ENCODE results near the gene SLC17A1. TPM values are rescaled to one million over a fixed set of nuclear protein-coding genes. Genes with fewer than 3 reads are reported as not detected.

SLC17A1 gene
- total and polyA plus RNA-seq, 2 of the 4 experiments (the other 2 are of a cell fraction): not detected

- Histone ChIP-seq H4K91ac (ENCODE audit: insufficient read depth, low read depth, low read length) (no peak overlapping the region), H4K5ac (ENCODE audit: low read depth, low read length) (no peak overlapping the region), H2AFZ (replicated peaks; ENCODE audit: low read length, poor library complexity) (no peak overlapping the region), H3K27ac (ENCODE audit: insufficient read depth, low read length) (no peak overlapping the region), H3K56ac (ENCODE audit: extremely low read depth, insufficient read depth, low read length) (no peak overlapping the region), H4K8ac (ENCODE audit: low read depth in 2 of 2, low read length in 2 of 2) (no peak overlapping the region), H3K23ac (ENCODE audit: low read depth, low read length) (no peak overlapping the region), H3K18ac (ENCODE audit: low read depth, low read length) (no peak overlapping the region), H2BK120ac (ENCODE audit: low read depth, low read length) (no peak overlapping the region), H2AK5ac (ENCODE audit: low read depth, low read length) (no peak overlapping the region), H3K9me1 (ENCODE audit: insufficient read depth, low read length) (no peaks in the 10 kb centered on the region), H3K36me3 (ENCODE audit: control insufficient read depth, insufficient read depth, low read length) (no peaks in the 10 kb centered on the region), H3K27me3 (ENCODE audit: control insufficient read depth, insufficient read depth, low read length) (no peaks in the 10 kb centered on the region), H3K4me3 (ENCODE audit: insufficient read depth, low read depth, low read length) (no peak overlapping the region), H2AK9ac (replicated peaks; ENCODE audit: low read depth, low read length, poor library complexity) (no peak overlapping the region), H2BK20ac (ENCODE audit: low read depth, low read length) (no peak overlapping the region), H3K4me1 (ENCODE audit: control insufficient read depth, insufficient read depth, low read length) (no peaks in the 10 kb centered on the region), H4K20me1 (ENCODE audit: insufficient read depth, low read length) (no peaks in the 10 kb centered on the region), H3K4me2 (ENCODE audit: low read depth, low read length) (no peak overlapping the region), H3K4ac (ENCODE audit: low read depth, low read length) (no peak overlapping the region), H3K9me3 (ENCODE audit: control insufficient read depth, insufficient read depth, low read length) (no peaks in the 10 kb centered on the region), H3K9ac (ENCODE audit: low read depth, low read length) (no peak overlapping the region), H3K14ac (replicated peaks; ENCODE audit: low read depth, low read length) (no peak overlapping the region), H3K79me1 (ENCODE audit: low read depth in 1 of 2, low read length in 2 of 2) (no peaks in the 10 kb centered on the region), H2BK5ac (ENCODE audit: low read depth, low read length, poor library complexity, severe bottlenecking) (no peak overlapping the region), H2BK15ac (ENCODE audit: low read depth, low read length) (no peak overlapping the region)
- in situ Hi-C loops (cut with MboI; ENCODE audit: low sequenced_read_pairs) (no loop called here), dilution Hi-C loops (cut with HindIII; ENCODE audit: low sequenced_read_pairs, unreplicated experiment) (no loop called here), intact Hi-C loops (cut with micrococcal nuclease) (no loop called here)
- WGBS, 2 experiments (ENCODE audit: extremely low coverage in 2 of 2, insufficient read length in 1 of 2): 25% methylated on average over 1 of the region's 1 CpG; no CpG with 5 or more reads in 1 of the 2 experiments
- no TSS peak for BruUV-seq (replicated peaks)
- TF ChIP-seq CHD1 (IDR thresholded peaks at IDR 0.05; ENCODE audit: low read depth, low read length) (no peak), SMC3 (IDR thresholded peaks at IDR 0.05; ENCODE audit: low read depth, low read length) (no peak), MXI1 (IDR thresholded peaks at IDR 0.05; ENCODE audit: borderline replicate concordance, low read depth, low read length) (no peak), FOS (IDR thresholded peaks at IDR 0.05; ENCODE audit: low read depth, low read length) (no peak), USF2 (IDR thresholded peaks at IDR 0.05; ENCODE audit: low read depth, low read length) (no peak), CEBPB (IDR thresholded peaks at IDR 0.05; ENCODE audit: low read depth, low read length) (no peak), MAFK (IDR thresholded peaks at IDR 0.05; ENCODE audit: low read depth, low read length) (no peak), MAZ (IDR thresholded peaks at IDR 0.05; ENCODE audit: borderline replicate concordance, low read depth, low read length) (no peak), BHLHE40 (IDR thresholded peaks at IDR 0.05; ENCODE audit: low read depth, low read length) (no peak), ELK1 (IDR thresholded peaks at IDR 0.05; ENCODE audit: borderline replicate concordance, low read depth, low read length) (no peak), RAD21 (IDR thresholded peaks at IDR 0.05; ENCODE audit: low read length) (no peak), RCOR1 (IDR thresholded peaks at IDR 0.05; ENCODE audit: insufficient replicate concordance, low read length) (no peak)
- POLR2A ChIA-PET (ENCODE audit: unreplicated experiment): no interaction called here
- DNase-seq: no peak
- CTCF ChIA-PET: no interaction called here
- ATAC-seq (ENCODE audit: low read depth): no peak
These were observed 63.3 kb downstream of the SLC17A1 start for GRCh38 chr6:25768566-25768965.
